Hematopoietic multipotent progenitor cell (in vitro differentiated cells): ENCODE measurements around the gene PRKCA. TPM values are rescaled to one million over a fixed set of nuclear protein-coding genes. Genes with fewer than 3 reads are reported as not detected.

ENCODE experiments used
- DNase-seq, 3 donors: peaks; one replicate each; pipeline ENCODE4 v3.0.0-alpha.2; 2011 to 2015; ENCODE audit warnings: low read depth in 2 of 3, low spot score in 2 of 3
- total RNA-seq: library from RNA; depleted of rRNA; stranded (reverse); fragments of >200 nt; gene quantifications from one replicate; pipeline ENCODE4 v1.2.3, GENCODE V29; 2012

Gene PRKCA
- total RNA-seq, 1 donor: 0.54 TPM

DNA sequence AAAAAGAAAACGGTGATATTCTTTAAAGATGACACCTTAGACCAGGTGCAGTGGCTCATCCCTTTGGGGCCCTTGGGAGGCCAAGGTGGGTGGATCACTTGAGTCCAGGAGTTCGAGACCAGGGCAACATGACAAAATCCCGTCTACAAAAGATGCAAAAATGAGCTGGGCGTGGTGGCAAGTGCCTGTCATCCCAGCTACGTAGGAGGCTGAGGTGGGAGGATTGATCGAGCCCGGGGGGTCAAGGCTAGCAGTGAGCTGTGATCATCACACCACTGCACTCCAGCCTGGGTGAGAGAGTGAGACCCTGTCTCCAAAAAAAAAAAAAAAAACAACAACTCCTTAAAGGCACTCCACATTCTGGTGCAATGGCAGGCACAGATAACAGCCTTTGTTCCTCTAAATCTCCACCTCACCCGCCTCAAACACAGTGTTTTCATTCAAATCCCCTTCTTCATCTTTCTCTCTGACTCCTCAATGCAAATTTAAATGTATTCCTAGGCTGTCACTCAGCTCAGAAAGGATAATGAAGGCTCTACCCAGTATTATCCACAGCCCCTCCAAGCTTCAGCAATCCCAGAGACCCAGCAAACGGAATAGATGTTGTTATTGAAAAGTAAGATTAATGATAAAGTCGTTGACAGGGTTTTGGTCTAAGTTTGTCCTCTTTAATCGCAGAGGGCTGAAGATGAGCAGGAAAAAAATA, 476.3 kb downstream of the PRKCA start:
- no peak for DNase-seq

GRCh38 chr17:66779237-66779606, 476.8 kb downstream of the PRKCA start:
- no peak for DNase-seq

DNA sequence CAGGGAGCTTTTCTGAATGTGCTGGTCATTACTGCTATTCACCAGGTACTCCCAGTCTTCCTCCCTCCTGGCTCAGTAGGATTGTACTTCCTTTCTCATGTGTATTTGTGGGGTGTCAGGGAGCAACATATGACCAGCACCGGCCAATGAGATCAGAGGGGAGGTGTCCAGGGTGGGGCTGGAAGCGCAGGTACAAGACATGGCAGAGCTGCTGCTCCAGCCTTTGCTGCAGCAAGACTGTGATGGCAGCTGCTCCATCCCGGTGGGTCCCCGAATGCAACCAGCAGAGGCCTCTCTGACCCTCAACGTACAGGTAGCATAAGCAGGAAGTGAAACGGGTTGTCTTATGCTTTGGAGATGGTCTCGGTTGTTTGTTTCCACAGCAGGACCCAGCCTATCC, 478.7 kb downstream of the PRKCA start:
- DNase-seq: no peak

DNA sequence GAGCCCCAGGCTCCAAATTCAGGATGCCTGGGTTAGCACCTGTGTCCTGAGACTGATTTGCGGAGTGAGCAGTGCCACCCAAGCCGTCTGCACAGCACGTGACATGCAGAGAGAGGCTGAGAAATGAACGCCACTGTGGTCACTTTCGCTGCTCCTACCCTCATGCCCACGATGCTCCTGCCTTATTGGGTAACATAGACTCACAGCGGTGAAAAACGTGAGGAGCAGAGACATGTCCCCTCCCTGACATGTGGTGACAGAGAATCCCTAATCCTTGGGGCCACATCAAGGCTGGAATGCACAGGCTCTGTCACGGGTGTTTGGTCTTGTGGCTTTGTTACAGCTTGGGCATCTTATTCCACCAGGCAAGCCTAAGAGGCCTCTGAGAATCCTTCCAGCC, 480.4 kb downstream of the PRKCA start:
- no peak for DNase-seq

- no peak for DNase-seq
These were observed 481.4 kb downstream of the PRKCA start for GRCh38 chr17:66783656-66784381.

DNA sequence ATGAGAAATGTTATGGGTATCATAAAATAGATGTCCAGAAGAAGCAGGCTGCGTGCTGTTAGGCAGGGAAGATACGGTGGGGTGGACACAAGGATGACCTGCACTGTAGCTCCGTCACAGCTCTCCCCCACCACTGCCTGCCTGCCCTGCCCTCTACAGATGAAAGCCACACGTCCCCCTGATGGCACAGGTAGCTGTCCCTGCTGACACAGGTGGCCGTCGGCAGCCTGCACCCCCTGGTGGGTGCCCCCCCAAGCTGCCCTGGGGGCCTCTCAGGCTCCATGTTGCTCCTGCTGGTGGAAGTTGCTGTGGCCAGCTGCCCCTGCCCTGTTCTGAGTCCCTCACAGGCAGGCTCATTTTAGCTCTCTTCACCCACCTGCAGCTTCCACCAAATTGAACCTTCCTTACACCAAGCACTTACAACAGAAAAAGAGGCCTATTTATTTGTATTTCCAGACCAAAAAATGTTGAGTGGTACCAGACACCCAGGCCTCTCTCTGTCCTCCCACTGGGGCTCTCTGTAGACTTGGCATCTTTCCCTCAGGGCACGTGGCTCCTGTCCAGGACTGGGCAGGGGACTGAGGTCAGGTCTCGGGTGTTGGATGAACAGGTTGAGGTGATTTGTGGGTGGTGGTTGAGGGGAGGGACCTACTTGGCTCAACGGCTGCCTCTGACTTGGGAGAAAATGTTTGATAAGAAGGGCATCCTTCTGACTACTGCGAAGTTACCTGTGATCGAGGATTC, 482.4 kb downstream of the PRKCA start:
- DNase-seq: no peak

DNA sequence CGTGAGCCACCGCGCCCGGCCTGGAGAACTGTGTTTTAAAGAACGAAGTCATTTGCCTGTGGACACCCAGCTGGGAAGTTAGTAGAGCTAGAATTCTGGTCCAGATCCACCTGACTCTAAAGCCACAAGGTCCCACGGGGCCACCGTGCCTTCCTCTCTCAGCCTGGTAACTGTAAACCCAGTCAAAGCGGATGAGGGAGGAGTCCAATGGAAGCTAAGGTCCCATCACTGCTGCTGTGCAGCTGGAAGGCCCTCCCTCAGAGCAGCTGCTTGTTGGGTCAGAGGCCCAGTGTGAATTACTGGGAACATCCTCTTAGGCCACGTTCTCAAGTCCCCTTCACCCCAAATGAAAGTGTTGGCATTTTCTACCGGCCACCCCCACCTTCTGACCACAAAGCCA, 483.7 kb downstream of the PRKCA start:
- no peak for DNase-seq

- DNase-seq: no peak
These were observed 485.5 kb downstream of the PRKCA start for GRCh38 chr17:66787914-66788313.

- no peak for DNase-seq
These were observed 486.7 kb downstream of the PRKCA start for GRCh38 chr17:66789093-66789492.

GRCh38 chr17:66789961-66790437, 487.6 kb downstream of the PRKCA start:
- DNase-seq: no peak

GRCh38 chr17:66790501-66791061, 488.2 kb downstream of the PRKCA start:
- no peak for DNase-seq

- peak in 2 of 3 donors; percentile 23 to 69 for DNase-seq
These were observed 488.9 kb downstream of the PRKCA start for GRCh38 chr17:66791347-66791746.

- DNase-seq: no peak
These were observed 491.4 kb downstream of the PRKCA start for GRCh38 chr17:66793814-66794213.

DNA sequence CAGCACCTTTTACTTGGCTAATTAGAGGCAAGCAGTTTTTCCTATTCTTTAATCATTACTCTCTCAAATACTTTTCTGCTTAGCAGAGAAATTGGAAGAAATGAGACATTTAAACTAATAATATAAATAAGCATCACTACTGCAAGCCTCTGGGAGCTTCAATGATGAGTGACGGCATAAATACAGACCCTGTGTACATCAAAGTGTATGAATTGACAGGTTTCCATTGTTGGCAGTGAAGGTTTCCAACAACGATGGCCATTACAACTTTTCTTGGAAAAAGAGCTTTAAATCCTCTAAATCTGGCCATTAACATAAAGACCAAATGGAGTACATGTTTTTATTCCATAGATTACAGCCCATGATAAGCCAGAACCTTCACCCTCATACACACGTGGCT, 493.1 kb downstream of the PRKCA start:
- no peak for DNase-seq

GRCh38 chr17:66799849-66800537, 497.6 kb downstream of the PRKCA start:
- no peak for DNase-seq

- DNase-seq: no peak
These were observed 501.1 kb downstream of the PRKCA start for GRCh38 chr17:66803474-66803951.

- DNase-seq: no peak
These were observed 503.2 kb downstream of the PRKCA start for GRCh38 chr17:66805567-66805966.

GRCh38 chr17:66807182-66807581, 504.8 kb downstream of the PRKCA start:
- no peak for DNase-seq

DNA sequence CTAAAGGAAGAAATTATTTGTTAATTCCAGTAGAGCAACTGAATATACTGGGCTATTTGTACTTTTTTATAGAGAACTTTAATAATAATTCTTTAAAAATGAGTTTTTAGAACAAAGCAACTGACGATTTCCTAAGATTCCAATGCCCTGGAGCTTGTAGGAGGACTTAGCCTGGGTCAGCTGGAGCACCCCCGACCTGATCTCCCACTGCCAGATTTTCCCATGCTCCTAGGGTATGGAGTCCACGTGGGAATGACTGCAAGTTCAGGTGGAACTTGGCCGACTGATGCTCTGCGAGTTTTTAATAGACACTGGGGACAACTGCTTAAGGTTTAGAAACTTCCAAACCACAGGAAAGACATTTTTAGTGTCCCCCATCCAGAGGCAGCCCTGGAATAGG, 507.0 kb downstream of the PRKCA start:
- no peak for DNase-seq

- no peak for DNase-seq
These were observed 508.7 kb downstream of the PRKCA start for GRCh38 chr17:66810951-66811682.
